Measurements from ENCODE around the gene ARHGEF37. TPM values are rescaled to one million over a fixed set of nuclear protein-coding genes. Genes with fewer than 3 reads are reported as not detected.

The ARHGEF37 gene
- total RNA-seq, 1 donor from 2014 or later = 9.2 TPM

DNA sequence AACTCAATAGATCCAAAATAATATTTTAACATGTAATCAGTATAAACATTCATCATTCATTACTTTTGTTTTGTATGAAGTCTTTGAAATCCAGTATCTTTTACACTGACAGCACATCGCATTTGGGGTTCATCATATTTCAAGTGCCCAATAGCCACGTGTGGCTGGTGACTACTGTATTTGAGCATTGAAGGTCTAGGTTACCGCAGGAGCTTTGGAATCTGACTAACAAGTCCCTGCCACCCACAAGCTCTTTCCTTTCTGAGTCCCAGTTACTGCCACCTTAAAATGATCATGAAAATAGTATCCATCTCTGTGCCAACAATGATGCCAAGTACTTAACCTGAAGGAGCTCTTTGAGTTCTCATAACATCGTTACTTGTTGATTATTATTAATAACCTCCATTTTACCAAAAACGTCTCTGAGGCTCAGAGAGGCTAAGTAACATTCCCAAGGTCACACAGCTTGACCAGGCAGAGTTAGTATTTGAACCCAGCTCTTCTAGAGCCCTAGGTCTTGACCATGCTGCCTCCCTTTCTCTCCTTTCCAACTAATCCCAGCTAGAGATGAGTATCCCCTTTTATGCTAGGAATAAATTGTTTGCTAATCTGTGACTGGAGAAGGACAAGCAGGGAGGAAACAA lies 24.2 kb downstream of the ARHGEF37 start:
- DNase-seq (ENCODE audit: low read depth) = peak; percentile 46
- no peak overlapping the region for H3K4me3 ChIP-seq (ENCODE audit: low read depth, low read length)
- H3K27me3 ChIP-seq (ENCODE audit: control insufficient read depth, insufficient read depth, low read length) = no peaks in the 10 kb centered on the region
- FAIRE-seq = no peak
- H3K36me3 ChIP-seq (ENCODE audit: control insufficient read depth, insufficient read depth, low read length) = peaks cover 19% of the 10 kb centered on the region
- TF ChIP-seq, protein P1, sequence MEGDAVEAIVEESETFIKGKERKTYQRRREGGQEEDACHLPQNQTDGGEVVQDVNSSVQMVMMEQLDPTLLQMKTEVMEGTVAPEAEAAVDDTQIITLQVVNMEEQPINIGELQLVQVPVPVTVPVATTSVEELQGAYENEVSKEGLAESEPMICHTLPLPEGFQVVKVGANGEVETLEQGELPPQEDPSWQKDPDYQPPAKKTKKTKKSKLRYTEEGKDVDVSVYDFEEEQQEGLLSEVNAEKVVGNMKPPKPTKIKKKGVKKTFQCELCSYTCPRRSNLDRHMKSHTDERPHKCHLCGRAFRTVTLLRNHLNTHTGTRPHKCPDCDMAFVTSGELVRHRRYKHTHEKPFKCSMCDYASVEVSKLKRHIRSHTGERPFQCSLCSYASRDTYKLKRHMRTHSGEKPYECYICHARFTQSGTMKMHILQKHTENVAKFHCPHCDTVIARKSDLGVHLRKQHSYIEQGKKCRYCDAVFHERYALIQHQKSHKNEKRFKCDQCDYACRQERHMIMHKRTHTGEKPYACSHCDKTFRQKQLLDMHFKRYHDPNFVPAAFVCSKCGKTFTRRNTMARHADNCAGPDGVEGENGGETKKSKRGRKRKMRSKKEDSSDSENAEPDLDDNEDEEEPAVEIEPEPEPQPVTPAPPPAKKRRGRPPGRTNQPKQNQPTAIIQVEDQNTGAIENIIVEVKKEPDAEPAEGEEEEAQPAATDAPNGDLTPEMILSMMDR (IDR thresholded peaks at IDR 0.05; ENCODE audit: insufficient read depth, low read length, severe bottlenecking) = no peak

DNA sequence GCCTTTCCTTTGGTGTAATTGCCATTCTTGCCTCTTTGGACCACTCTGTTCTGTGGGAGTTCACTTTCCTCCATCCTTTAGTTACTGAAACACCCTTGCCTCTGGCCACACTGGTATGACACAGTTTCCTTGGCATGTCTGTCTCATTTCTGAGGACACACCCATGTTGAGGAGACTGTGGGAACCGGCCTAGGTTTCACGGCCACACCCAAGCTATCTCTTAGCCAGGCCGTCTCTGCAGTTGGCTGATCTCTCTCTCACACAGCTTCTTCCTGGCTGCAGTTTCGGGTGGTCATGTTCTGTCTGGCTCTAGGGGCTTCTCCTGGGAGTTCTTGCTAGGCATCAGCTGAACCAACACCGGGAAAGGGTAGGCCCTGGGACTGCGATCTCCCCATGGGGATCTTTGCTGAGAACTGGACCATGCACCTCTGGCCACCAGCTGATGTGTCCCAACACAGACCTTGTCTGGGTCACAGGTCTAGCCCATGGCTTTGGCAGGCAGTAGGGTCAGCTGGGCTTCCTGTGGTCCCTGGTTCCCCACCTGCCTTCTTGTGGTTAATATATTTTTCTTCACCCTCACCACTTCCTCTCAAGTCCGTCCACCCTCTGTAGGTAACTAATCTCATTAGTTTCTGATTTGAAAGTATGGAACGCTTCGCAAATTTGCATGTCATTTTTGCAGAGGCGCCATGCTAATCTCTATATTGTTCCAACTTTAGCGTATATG lies 24.9 kb downstream of the ARHGEF37 start:
- DNase-seq (ENCODE audit: low read depth) = peak; percentile 100

DNA sequence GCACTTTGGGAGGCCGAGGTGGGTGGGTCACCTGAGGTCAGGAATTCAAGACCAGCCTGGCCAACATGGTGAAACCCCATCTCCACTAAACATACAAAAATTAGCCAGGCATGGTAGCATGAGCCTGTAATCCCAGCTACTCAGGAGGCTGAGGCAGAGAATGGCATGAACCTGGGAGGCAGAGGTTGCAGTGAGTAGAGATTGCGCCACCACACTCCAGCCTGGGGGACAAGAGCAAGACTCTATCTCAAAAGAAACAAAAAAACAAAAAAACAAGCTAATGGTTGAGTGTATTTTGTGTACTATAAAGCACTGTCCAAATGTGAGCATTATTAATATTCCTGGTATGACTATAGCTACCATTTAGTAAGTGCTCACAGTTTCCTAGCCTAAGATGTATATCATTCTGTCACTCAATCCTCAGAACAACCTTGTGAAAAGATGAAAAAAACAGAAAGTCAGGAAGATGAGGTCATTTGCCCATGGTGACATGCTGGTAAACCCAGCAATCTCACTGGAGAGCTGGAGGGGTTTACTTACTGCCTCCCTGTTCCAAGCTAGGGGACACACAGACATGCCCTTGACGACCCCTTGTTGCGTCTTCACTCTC lies 27.7 kb downstream of the ARHGEF37 start:
- Histone ChIP-seq H3K27me3 (ENCODE audit: control insufficient read depth, insufficient read depth, low read length) (no peaks in the 10 kb centered on the region), H3K36me3 (ENCODE audit: control insufficient read depth, insufficient read depth, low read length) (peaks cover 21% of the 10 kb centered on the region), H3K4me3 (ENCODE audit: low read depth, low read length) (no peak overlapping the region)
- FAIRE-seq (no peak), DNase-seq (ENCODE audit: low read depth) (no peak)
- TF ChIP-seq, protein P1 (IDR thresholded peaks at IDR 0.05; ENCODE audit: insufficient read depth, low read length, severe bottlenecking) = no peak

More for the DNA sequence above, 24.9 kb downstream of the ARHGEF37 start:
- FAIRE-seq = no peak
- H3K27me3 ChIP-seq (ENCODE audit: control insufficient read depth, insufficient read depth, low read length) = no peaks in the 10 kb centered on the region
- H3K36me3 ChIP-seq (ENCODE audit: control insufficient read depth, insufficient read depth, low read length) = peaks cover 23% of the 10 kb centered on the region
- H3K4me3 ChIP-seq (ENCODE audit: low read depth, low read length) = no peak overlapping the region
- TF ChIP-seq, protein P1 (IDR thresholded peaks at IDR 0.05; ENCODE audit: insufficient read depth, low read length, severe bottlenecking) = no peak

DNA sequence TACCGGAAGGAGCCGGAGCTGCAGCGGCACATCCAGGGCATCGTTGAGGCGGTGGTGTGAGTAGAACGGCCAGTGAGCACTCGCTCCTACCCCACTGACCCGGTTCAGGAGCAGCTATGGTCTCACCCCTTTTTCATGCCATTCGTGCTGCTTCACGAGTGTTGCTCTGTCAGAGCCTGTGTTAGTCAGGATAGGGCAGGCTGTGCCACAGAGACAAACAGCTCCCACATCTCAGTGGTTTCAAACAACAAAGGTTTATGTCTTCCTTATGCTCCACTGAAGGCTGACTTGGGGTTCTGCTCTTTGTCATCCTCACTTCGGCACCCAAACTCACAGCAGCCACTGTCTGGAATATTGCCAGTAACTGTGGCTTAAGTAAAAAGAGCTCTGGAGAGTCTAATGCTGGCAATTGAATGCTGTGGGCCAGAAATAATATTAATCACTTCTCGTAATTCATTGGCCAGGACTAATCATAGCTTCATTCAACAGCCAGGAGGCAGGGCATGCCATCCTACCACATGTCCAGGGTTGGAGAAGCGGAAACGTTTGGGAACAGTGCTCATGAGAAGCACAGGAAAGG lies 28.4 kb downstream of the ARHGEF37 start:
- DNase-seq (ENCODE audit: low read depth) = no peak
- H3K27me3 ChIP-seq (ENCODE audit: control insufficient read depth, insufficient read depth, low read length) = no peaks in the 10 kb centered on the region
- TF ChIP-seq, protein P1 (IDR thresholded peaks at IDR 0.05; ENCODE audit: insufficient read depth, low read length, severe bottlenecking) = no peak
- no peak for FAIRE-seq
- no peak overlapping the region for H3K4me3 ChIP-seq (ENCODE audit: low read depth, low read length)
- peaks cover 21% of the 10 kb centered on the region for H3K36me3 ChIP-seq (ENCODE audit: control insufficient read depth, insufficient read depth, low read length)

DNA sequence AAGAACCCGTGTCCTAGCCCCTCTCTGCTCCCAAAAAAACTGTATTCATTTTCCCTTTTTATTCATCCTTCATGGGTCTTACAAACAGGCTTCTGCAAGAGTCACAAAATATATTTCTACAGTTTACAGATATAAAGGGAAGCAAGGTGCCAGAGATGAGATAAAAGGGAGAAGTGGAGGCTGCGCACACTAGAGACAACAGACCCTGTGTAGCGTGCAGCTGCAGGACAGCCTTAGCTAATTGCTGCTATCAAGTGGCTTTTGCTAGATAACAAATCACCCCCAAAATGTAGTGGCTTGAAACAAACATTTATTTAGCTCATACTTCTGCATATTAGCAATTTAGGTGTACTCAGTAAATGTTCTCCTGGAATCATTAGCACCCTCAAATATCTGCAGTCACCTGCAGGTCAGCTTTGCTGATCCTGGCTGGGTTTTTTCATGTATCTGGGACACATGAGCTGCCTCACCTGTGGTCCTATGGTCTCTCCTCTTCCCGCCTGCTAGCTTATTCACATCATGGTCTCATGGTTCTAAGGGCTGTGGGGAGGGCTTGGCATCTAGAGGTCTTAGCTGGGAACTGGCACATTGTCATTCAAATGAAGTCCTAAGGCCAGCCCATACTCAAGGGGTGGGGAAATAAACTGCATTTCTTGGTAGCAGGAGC lies 29.4 kb downstream of the ARHGEF37 start:
- Histone ChIP-seq H3K4me3 (ENCODE audit: low read depth, low read length) (no peak overlapping the region), H3K27me3 (ENCODE audit: control insufficient read depth, insufficient read depth, low read length) (no peaks in the 10 kb centered on the region), H3K36me3 (ENCODE audit: control insufficient read depth, insufficient read depth, low read length) (peaks cover 21% of the 10 kb centered on the region)
- TF ChIP-seq, protein P1 (IDR thresholded peaks at IDR 0.05; ENCODE audit: insufficient read depth, low read length, severe bottlenecking) = no peak
- FAIRE-seq (no peak), DNase-seq (ENCODE audit: low read depth) (no peak)

All from bronchial epithelial cell (primary cell).